Type B pancreatic cell (in vitro differentiated cells): ENCODE measurements around the gene PODNL1. TPM values are rescaled to one million over a fixed set of nuclear protein-coding genes. Genes with fewer than 3 reads are reported as not detected.

Source experiments
- DNase-seq: peaks from one replicate; pipeline ENCODE4 v3.0.0; 2021; ENCODE audit warnings: mixed read lengths; ENCODE audit not compliant: unreplicated experiment; ENCODE audit errors: extremely low spot score
- H3K27ac Mint-ChIP-seq: 2 replicates; pipeline ENCODE4 v1.8.0; 2021; ENCODE audit warnings: mild to moderate bottlenecking, mixed read lengths
- H3K27me3 Mint-ChIP-seq: 2 replicates; pipeline ENCODE4 v1.8.0; 2021; ENCODE audit warnings: mixed read lengths
- H3K36me3 Mint-ChIP-seq: 2 replicates; pipeline ENCODE4 v1.8.0; 2021; ENCODE audit warnings: mixed read lengths
- H3K4me1 Mint-ChIP-seq: one replicate; pipeline ENCODE4 v1.8.0; 2021; ENCODE audit warnings: mixed read lengths; ENCODE audit not compliant: unreplicated experiment
- H3K4me3 Mint-ChIP-seq: 2 replicates; pipeline ENCODE4 v1.8.0; 2021; ENCODE audit warnings: mild to moderate bottlenecking, mixed read lengths
- H3K9me3 Mint-ChIP-seq: 2 replicates; pipeline ENCODE4 v1.8.0; 2021; ENCODE audit warnings: mixed read lengths
- total RNA-seq: library from RNA; stranded (reverse); gene quantifications from 2 replicates; pipeline ENCODE4 v1.2.1, GENCODE V29; 2021; ENCODE audit warnings: low replicate concordance
- TF ChIP-seq, protein P1 (sequence below): fragments of 200-600 bp; sonication (generic); conservative IDR thresholded peaks from 2 replicates; pipeline ENCODE4 v1.5.0; 2021; ENCODE audit warnings: antibody characterized with exemption, mild to moderate bottlenecking

Gene PODNL1
- total RNA-seq, 1 donor from 2014 or later: 0.75 TPM

DNA sequence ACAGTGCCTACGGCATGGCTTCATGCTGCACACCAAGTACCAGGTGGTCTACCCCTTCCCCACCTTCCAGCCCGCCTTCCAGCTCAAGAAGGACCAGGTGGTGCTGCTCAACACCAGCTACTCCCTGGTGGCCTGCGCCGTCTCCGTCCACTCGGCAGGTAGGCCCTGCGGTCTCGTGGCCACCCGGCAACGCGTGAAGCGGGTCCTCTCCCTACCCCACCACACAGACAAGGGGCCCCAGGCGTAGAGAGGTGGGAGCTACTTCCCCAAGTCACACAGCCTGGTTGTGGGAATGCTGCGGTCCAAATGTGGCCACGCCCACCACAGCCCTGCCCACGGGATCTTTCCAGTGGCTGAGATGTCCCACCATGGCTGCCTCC, 18.1 kb upstream of the PODNL1 start:
- no peak for DNase-seq
- H3K4me3 Mint-ChIP-seq: no peak overlapping the region
- H3K36me3 Mint-ChIP-seq: peaks cover 5% of the 10 kb centered on the region

DNA sequence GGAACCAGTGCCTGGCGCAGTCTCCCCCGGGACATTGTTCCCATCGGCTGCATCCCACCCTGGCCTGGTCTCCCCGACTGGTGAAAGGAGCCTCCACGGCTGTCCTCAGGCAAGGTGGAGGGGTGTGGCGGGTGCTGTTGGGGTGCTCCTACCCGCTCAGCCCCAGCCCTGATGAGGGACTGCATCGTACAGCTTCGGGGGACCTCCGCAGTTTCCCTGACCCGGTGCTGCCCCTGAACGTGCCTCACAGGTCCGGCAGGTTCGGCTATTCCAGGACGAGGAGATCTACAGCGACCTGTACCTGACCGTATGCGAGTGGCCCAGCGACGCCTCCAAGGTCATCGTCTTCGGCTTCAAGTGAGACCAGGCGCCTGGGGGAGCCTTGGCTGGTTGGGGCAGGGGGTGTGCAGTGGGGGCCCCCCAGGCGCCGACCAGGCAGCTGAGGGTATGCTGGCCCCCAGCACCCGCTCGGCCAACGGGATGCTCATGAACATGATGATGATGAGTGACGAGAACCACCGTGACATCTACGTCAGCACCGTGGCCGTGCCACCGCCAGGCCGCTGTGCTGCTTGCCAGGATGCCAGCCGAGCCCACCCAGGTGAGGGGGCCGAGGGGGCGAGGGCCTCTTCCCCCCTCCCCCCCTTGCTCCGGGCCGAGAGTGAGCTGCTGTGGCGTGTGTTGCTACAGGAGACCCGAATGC, 17.6 kb upstream of the PODNL1 start:
- Mint-ChIP-seq H3K4me3 (no peak overlapping the region), H3K27ac (no peak overlapping the region), H3K4me1 (peaks cover 7% of the 10 kb centered on the region), H3K27me3 (no peaks in the 10 kb centered on the region), H3K9me3 (no peaks in the 10 kb centered on the region), H3K36me3 (peaks cover 4% of the 10 kb centered on the region)
- DNase-seq: no peak
- TF ChIP-seq, protein P1, sequence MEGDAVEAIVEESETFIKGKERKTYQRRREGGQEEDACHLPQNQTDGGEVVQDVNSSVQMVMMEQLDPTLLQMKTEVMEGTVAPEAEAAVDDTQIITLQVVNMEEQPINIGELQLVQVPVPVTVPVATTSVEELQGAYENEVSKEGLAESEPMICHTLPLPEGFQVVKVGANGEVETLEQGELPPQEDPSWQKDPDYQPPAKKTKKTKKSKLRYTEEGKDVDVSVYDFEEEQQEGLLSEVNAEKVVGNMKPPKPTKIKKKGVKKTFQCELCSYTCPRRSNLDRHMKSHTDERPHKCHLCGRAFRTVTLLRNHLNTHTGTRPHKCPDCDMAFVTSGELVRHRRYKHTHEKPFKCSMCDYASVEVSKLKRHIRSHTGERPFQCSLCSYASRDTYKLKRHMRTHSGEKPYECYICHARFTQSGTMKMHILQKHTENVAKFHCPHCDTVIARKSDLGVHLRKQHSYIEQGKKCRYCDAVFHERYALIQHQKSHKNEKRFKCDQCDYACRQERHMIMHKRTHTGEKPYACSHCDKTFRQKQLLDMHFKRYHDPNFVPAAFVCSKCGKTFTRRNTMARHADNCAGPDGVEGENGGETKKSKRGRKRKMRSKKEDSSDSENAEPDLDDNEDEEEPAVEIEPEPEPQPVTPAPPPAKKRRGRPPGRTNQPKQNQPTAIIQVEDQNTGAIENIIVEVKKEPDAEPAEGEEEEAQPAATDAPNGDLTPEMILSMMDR: no peak

More for the DNA sequence above, 18.1 kb upstream of the PODNL1 start:
- H3K27me3 Mint-ChIP-seq: no peaks in the 10 kb centered on the region
- TF ChIP-seq, protein P1: no peak
- peaks cover 7% of the 10 kb centered on the region for H3K4me1 Mint-ChIP-seq
- no peaks in the 10 kb centered on the region for H3K9me3 Mint-ChIP-seq
- H3K27ac Mint-ChIP-seq: no peak overlapping the region

DNA sequence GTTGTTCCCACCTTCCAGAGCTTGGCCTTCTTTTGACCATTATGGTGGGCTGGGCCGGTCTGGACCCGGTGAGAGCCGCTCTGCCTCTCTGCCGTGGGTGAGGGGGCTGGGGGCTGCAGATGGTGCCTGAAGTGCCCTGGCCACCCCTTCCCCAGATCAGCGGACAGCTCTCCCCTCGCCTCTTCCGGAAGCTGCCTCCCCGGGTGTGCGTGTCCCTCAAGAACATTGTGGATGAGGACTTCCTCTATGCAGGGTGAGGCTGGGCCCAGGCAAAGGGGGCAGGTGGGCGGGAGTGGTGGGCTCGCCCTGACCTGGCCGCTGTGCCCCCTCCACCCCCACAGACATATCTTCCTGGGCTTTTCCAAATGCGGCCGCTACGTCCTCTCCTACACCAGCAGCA, 16.0 kb upstream of the PODNL1 start:
- Mint-ChIP-seq H3K4me3 (peak overlapping the region; percentile 89), H3K27me3 (no peaks in the 10 kb centered on the region), H3K4me1 (peaks cover 7% of the 10 kb centered on the region), H3K27ac (no peak overlapping the region), H3K36me3 (peaks cover 4% of the 10 kb centered on the region), H3K9me3 (no peaks in the 10 kb centered on the region)
- TF ChIP-seq, protein P1: no peak
- DNase-seq: no peak

DNA sequence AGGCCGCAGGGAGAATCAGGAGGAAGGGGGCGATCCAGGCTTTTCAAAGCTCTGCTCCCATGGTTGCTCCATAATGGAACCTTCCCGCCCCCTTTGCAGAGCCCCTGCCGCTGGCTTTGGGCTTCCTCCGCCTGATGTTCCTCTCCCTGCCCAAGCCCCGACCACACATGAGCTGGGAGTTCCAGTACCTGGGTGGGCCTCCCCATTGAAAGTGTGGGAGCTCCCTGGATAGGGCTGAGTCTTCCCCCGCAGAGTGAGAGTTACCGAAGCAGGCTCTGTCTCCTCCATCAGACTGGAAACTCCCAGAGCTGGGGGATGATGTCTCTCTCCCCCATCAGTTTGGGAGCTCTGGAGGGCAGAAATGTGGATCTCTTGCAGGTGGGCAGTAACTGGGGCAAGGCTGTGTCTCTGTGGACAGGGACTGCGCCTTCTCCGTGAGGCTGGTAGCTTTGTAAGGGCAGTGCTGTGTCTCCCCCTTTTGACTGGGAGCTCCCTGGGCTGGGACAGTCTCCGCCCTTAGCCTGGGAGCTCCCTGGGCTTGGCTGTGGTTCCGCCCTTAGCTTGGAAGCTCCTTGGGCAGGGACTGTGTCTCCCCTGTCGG, 14.8 kb upstream of the PODNL1 start:
- Mint-ChIP-seq H3K4me1 (peaks cover 7% of the 10 kb centered on the region), H3K27ac (peak overlapping the region; percentile 59), H3K36me3 (peaks cover 4% of the 10 kb centered on the region), H3K9me3 (no peaks in the 10 kb centered on the region), H3K27me3 (no peaks in the 10 kb centered on the region), H3K4me3 (peak overlapping the region; percentile 89)
- no peak for DNase-seq
- TF ChIP-seq, protein P1: no peak

DNA sequence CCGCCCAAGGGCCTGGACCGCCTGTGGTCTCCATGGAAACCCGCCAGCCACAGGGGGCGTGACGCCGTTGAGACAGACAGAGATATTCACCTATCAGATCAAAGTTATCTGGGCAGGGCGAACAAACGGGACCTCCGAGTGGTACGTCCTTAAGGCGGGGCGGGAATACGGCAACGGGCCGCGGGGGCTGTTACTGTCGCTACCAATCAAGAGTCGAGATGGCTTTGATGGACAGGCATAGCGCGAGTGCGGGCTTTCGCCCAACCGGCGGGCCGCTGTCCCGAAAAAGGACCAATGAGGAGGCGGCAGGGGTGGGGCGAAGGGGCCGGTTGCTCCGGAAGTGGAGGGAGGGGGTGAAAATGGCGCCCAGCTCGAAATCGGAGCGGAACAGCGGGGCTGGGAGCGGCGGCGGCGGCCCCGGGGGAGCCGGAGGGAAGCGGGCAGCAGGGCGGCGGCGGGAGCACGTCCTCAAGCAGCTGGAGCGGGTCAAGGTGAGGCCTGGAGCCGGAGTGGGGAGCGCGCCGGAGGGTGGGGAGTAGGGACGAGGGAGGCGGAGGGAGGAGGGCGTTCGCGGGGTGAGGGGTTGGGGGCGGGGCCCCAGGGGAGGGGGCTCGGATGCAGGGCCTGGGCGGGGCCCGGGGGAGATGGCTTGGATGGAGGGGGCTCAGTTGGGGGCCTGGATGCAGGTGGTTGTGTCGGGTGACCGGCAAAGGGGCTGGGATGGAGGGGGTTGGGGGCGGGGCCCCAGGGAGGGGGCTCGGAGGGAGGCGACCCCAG, 14.1 kb upstream of the PODNL1 start, which contains the start of gene DCAF15:
TSS of gene DCAF15 (plus strand) at position 356 of the 777 bp plus-strand sequence. CDS start at position 360, 4 bp downstream.
- Mint-ChIP-seq H3K9me3 (no peaks in the 10 kb centered on the region), H3K27me3 (no peaks in the 10 kb centered on the region), H3K4me1 (peaks cover 7% of the 10 kb centered on the region), H3K4me3 (peak within 1 kb of the TSS; percentile 96), H3K36me3 (peaks cover 4% of the 10 kb centered on the region), H3K27ac (peak within 1 kb of the TSS; percentile 95)
- TF ChIP-seq, protein P1: no peak
- peak; percentile 99 for DNase-seq
